Activated CD4-positive, alpha-beta T cell treated with anti-CD3 and anti-CD28 coated beads for 1 hour (primary cell): ENCODE measurements around the gene C5orf58.

ENCODE experiments used
- DNase-seq: peaks from one replicate; pipeline ENCODE4 v3.0.0-alpha.2; 2020

The C5orf58 gene

DNA sequence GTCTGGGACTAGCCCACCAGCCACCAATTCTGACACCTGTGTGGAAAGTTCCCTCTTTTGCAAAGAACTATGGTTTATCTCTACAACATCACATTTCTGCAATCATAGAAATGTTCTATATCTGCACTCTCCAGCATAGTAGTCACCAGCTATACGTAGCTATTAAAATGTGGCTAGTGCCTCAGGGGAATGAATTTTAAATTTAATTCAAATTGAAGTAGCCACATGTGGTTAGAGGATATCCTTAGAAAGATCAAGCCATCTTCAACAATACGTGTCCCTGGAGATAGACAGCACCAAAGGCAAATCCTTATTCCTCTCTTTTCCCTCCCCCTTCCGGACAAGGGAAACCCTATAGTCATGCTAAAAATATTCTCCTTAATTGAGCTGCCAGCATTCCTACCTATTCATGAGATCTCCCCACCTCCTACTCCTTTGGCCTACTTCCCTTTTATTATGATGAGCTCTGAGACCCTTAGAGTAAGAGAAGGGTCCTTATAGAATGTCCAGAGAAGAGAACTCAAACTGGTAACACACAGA, 53.7 kb downstream of the C5orf58 start:
- DNase-seq: no peak

DNA sequence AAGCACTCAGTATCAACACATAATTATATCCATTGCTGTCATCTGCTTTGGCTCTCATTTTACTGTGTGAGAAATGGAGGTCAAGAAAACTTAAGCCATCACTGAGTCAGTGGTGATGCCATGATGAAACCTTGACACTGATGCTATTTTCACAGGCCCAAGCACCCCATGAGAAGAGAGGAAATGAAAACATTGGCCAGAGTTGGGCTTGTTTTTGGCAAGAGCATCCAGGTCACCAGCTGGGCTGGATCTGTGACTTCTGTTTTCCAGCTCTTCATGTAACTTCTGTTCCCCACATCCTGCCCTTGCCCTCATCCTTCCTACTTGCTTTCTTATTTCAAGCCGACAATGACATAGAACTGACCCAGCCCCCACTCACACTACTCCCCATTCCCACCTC, 54.7 kb downstream of the C5orf58 start:
- DNase-seq: no peak

DNA sequence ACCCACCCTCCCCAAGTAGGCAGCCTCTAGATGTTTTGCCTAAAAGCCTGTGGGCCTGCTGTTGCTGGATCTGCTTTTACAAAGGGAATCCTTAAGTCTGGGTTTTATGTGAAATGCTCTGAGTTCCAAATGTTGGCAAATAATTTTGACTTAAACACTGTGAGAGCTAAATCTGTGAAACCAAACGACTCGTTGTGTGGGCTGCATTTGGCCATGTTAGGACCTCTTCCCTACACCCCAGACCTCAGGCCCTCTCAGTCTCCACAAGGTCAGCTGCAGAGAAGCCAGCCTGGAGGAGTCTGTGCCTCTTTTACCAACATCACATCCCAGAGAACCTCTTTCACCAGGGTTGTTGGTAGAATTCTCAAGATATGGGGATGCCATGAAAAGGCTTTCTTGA, 55.4 kb downstream of the C5orf58 start:
- no peak for DNase-seq

DNA sequence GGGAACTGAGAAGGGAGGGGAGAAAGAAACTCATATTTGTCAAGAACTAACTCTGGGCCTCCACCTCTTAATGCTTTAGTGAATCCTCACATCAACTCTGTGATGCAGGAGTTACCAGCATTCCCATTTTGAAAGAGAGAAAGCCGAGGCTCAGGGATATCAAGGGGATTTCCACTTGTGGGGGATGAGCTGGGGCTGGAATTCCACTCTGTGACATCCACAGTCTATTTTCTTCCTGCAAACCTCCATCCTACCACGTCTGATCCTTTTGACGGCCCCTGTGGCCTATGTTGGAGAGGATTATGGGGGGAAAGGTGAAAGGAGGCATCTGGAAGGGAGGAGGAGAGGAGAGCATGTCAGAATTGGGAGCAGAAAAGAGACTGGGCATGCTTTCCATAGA, 55.8 kb downstream of the C5orf58 start:
- no peak for DNase-seq

DNA sequence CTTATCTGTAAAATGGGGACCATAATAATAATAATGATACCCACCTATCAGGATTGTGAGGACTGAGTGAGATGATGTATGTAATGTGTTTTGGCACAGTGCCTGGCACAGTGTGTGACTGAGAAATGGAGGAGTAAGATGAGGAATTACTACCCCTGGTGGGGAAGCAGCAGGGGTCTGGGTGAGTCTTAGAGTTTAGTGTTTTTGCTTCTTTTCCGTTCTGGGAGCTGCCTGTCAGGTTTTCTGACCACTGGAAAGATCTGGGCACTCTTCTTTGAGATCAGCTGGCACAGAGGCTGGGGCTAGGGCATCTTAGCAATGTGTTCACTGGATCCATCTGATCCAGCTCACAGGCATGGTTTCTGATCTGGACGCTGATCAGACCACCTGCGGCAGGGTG, 56.3 kb downstream of the C5orf58 start:
- DNase-seq: no peak

DNA sequence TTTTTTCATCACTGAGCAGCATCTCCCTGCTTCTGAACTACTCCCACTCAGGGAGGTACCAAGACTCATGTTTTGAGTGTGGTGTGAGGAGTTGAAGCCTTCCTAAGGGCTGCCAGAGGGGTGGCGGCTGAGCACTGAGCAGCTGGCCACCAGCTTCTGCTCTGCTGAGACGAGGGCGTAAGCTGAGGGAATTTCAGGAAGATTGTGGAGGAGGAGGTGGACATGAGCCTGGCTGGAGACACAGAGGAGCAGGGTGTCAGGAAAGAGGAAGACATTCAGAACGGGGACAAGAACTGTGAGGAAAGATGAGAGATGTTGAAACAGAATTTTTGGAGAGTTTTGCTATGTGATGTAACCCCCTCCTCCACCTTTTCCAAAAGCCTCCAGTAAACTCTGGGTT, 57.0 kb downstream of the C5orf58 start:
- no peak for DNase-seq

DNA sequence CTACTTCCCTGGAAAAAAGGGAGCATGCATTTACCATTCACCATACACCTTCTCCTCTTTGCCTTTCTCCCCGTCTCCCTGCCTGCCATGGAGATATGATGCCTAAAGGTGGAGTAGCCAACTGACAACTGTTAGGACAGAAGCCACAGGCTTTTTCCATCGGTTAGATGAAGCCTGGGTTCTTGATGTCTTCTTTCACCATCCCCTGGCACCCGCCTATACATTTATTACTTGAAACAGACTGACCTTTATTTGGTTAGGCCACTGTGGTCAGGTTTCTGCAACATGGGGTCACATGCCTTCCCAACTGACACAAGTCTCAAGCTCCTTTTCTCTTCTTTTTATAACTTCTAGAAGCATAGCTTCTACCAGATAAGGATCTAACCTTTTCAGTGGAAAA, 57.7 kb downstream of the C5orf58 start:
- DNase-seq: no peak

DNA sequence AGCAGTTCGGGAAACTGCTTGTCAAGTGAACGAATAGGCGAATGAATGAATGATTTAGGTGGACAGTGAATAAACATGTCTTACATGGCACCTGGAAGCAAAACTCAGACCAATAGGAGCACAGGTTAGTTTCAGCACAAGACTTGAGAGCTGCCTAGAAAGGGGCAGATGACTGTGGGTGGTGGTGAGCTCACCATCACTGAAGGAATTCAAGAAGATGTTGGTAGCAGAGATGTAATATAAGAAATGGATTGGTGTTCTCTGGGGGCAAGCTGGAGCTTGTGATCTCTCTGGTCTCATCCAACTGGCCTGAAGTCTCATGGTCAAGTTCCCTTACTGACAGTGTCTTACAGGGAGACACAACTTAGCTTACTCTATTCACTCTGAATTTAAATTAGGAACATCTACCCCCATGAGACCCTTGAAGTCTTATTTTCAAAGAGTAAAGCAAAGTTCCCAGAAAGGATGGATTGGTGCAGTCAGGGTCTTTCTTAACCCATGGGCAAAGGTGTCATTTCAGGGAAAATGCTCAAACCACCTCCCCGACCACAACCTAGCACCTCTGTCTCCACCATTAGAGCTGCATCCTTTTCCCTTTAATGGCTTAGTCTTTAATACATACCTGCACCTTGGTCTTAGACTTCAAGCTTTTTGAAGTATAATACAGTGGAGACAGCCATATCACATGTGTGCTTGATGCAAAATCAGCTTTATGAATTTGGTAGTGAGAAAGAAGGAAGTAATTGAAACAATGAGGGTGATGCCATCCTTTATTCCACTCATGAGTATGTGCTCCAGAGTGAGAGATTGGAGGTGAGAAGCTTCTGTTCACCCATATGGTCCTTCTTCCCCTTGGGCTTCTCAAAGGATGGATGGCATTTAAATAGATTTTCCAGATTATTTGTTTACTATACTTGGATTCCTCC, 59.7 kb downstream of the C5orf58 start:
- no peak for DNase-seq

DNA sequence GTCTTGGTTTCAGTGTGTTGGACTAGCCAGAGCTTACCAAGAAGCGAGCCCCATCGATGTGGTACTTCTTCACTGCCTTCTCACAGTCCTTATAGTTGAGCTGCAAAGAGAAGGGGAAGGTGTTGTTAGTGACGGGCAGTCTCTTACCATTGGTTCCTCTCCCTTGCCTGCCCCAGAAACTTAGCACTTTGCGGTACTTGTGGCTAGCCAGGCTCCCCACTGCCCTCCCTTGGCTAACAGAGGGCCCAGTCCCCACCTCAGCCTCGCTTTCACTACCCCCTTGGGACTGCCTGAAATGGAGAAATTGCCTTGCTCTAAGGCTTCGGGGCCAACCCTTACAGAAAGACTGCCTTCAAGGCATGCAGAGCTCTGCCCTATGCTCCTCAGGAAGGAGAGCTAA, 60.5 kb downstream of the C5orf58 start:
- no peak for DNase-seq

DNA sequence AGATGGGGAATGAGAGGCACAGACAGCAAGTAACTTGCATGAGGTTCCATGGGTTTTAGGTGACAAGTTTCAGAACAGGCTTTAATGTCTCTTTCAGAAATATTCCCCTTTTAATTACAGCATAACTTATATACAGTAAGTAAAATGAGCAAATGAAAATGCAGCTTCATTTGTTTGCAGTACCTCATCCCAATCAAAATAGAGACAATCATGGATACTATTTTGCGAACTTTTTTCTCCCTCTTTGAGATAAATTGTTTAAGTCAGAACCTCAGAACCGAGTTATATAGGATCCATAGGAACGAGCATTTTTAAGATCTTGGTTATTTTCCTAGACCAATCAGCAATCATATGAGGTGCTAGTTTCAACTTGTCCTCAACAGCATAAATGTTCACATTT, 61.3 kb downstream of the C5orf58 start:
- DNase-seq: no peak

DNA sequence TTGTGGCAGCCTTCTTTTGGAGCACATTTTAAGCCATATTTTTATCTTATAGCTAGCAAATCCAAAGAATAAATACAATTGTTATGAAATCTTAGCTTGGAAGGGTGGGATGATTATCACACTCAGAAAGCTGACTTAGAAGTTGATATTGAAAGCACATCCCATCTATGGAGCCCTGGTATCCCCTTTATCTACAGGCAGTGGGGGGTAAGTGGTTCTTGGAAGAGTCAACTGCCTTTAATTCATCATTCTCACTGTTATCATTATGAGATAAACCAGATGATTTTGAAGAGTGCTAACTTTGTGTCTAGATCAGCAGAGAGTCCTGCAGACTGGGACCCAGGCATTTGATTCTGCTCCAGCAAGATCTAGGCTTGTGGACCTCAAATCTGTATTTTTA, 61.8 kb downstream of the C5orf58 start:
- no peak for DNase-seq
